Mesendoderm (in vitro differentiated cells): ENCODE measurements around the gene ATP5PB.

Experiments
- DNase-seq: peaks from one replicate; pipeline ENCODE4 v3.0.0; 2013
- H2AK5ac ChIP-seq: 2 replicates; pipeline ENCODE4 v1.6.1; 2013; ENCODE audit warnings: low read length, inconsistent platforms
- H2BK120ac ChIP-seq: 2 replicates; pipeline ENCODE4 v1.6.1; 2013; ENCODE audit warnings: low read depth, mild to moderate bottlenecking, low read length, moderate library complexity, mixed read lengths
- H2BK15ac ChIP-seq: replicated peaks from 2 replicates; pipeline ENCODE4 v1.6.1; 2013; ENCODE audit warnings: low read depth, mild to moderate bottlenecking, moderate library complexity
- H2BK5ac ChIP-seq: 2 replicates; pipeline ENCODE4 v1.6.1; 2013; ENCODE audit warnings: low read length, inconsistent platforms
- H3K18ac ChIP-seq: 2 replicates; pipeline ENCODE4 v1.6.1; 2013; ENCODE audit warnings: mild to moderate bottlenecking, low read length, mixed read lengths
- H3K23ac ChIP-seq: one replicate; pipeline ENCODE4 v1.6.1; 2013; ENCODE audit warnings: low read length
- H3K27ac ChIP-seq: 2 replicates; pipeline ENCODE4 v1.5.1; 2013; ENCODE audit warnings: low read depth, mild to moderate bottlenecking, inconsistent platforms, low read length, moderate library complexity
- H3K27me3 ChIP-seq: 2 replicates; pipeline ENCODE4 v1.6.1; 2013; ENCODE audit warnings: low read length, control low read depth, mild to moderate bottlenecking, inconsistent platforms; ENCODE audit not compliant: insufficient read depth, poor library complexity
- H3K36me3 ChIP-seq: 2 replicates; pipeline ENCODE4 v1.6.1; 2013; ENCODE audit warnings: low read length, inconsistent platforms; ENCODE audit not compliant: control insufficient read depth, insufficient read depth
- H3K4ac ChIP-seq: one replicate; pipeline ENCODE4 v1.6.1; 2013; ENCODE audit warnings: low read depth, mild to moderate bottlenecking, low read length, moderate library complexity
- H3K4me1 ChIP-seq: 2 replicates; pipeline ENCODE4 v1.6.1; 2013; ENCODE audit warnings: low read depth, low read length, inconsistent platforms; ENCODE audit not compliant: control insufficient read depth
- H3K4me2 ChIP-seq: 2 replicates; pipeline ENCODE4 v1.6.1; 2013; ENCODE audit warnings: low read length
- H3K4me3 ChIP-seq: 2 replicates; pipeline ENCODE4 v1.5.1; 2013; ENCODE audit warnings: mild to moderate bottlenecking, low read length
- H3K56ac ChIP-seq: one replicate; pipeline ENCODE4 v1.6.1; 2013; ENCODE audit warnings: low read length
- H3K79me1 ChIP-seq: 2 replicates; pipeline ENCODE4 v1.6.1; 2013; ENCODE audit warnings: low read length, inconsistent platforms
- H3K79me2 ChIP-seq: 2 replicates; pipeline ENCODE4 v1.6.1; 2013; ENCODE audit warnings: mild to moderate bottlenecking, low read length; ENCODE audit not compliant: control insufficient read depth, insufficient read depth
- H3K9ac ChIP-seq: 2 replicates; pipeline ENCODE4 v1.6.1; 2013; ENCODE audit warnings: low read length, inconsistent platforms
- H4K5ac ChIP-seq: one replicate; pipeline ENCODE4 v1.6.1; 2013; ENCODE audit warnings: low read length
- H4K8ac ChIP-seq: one replicate; pipeline ENCODE4 v1.6.1; 2013; ENCODE audit warnings: low read depth, mild to moderate bottlenecking, control low read depth, low read length, moderate library complexity
- WGBS: extraction: QIAGEN DNeasy Blood & Tissue Kit; methylation state at CpG from one replicate; pipeline ENCODE4 v1.1.7; 2013; ENCODE audit warnings: low lambda C conversion rate, missing lambda C conversion rate; ENCODE audit not compliant: insufficient coverage; ENCODE audit errors: extremely low coverage; 5-methylcytosine and 5-hydroxymethylcytosine counted together

The ATP5PB gene

DNA sequence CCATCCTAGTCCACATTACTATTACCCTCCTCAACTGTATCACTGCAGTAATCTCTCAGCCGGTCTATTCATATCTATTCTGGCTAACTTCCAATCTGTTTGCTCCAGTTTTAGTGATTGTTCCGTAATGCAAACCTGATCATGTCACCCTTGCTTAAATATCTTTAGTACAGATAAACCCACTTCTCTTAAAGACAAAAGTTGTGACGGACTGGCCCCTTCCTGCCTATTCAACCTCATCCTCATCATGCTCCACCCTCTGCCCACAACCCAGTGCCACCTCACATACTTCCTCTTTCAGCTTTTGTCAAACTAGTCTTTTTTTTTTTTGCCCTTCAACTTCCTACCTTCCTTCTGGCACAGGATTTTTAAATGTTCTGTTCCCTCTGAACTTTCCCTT, 21.7 kb downstream of the ATP5PB start:
- H3K18ac ChIP-seq, result no peak overlapping the region
- no peak overlapping the region for H2BK15ac ChIP-seq
- H3K4me3 ChIP-seq, result no peak overlapping the region
- H4K5ac ChIP-seq, result no peak overlapping the region
- H3K27me3 ChIP-seq, result no peaks in the 10 kb centered on the region
- no CpG with 5 or more reads among the region's 3 CpGs for WGBS
- no peaks in the 10 kb centered on the region for H3K79me1 ChIP-seq
- H3K56ac ChIP-seq, result no peak overlapping the region
- no peak for DNase-seq
- no peak overlapping the region for H2AK5ac ChIP-seq
- no peak overlapping the region for H4K8ac ChIP-seq
- no peak overlapping the region for H3K23ac ChIP-seq
- no peak overlapping the region for H3K27ac ChIP-seq
- H3K4me1 ChIP-seq, result no peaks in the 10 kb centered on the region
- no peaks in the 10 kb centered on the region for H3K79me2 ChIP-seq
- no peak overlapping the region for H3K9ac ChIP-seq
- H2BK120ac ChIP-seq, result no peak overlapping the region
- H2BK5ac ChIP-seq, result no peak overlapping the region
- no peaks in the 10 kb centered on the region for H3K36me3 ChIP-seq
- H3K4ac ChIP-seq, result no peak overlapping the region
- H3K4me2 ChIP-seq, result no peak overlapping the region

DNA sequence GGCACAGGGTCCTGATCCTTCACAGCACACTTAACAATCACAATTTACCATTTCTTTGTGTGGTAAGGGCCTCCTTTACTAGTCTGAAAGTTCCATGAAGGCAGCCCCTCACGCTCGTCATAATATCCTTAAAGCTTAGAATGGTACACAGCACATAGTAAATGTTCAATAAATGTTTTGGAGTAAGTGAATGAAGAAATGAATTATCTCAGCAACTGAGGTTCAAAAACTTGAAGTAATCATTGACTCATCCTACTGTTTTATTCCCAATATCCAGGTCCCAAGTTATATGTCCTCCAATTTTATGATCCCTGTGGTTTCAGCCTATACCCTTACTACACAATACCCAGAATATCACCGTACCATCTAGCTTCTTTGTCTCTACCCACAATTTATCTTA, 22.3 kb downstream of the ATP5PB start:
- DNase-seq, result no peak
- no peaks in the 10 kb centered on the region for H3K4me1 ChIP-seq
- no peak overlapping the region for H3K23ac ChIP-seq
- H2AK5ac ChIP-seq, result no peak overlapping the region
- H3K27ac ChIP-seq, result no peak overlapping the region
- no peak overlapping the region for H4K8ac ChIP-seq
- H3K79me1 ChIP-seq, result no peaks in the 10 kb centered on the region
- no peak overlapping the region for H3K4ac ChIP-seq
- H3K56ac ChIP-seq, result no peak overlapping the region
- H3K9ac ChIP-seq, result no peak overlapping the region
- H2BK15ac ChIP-seq, result no peak overlapping the region
- no peaks in the 10 kb centered on the region for H3K79me2 ChIP-seq
- WGBS, result no CpG with 5 or more reads among the region's 3 CpGs
- no peak overlapping the region for H2BK5ac ChIP-seq
- H3K4me3 ChIP-seq, result no peak overlapping the region
- no peak overlapping the region for H3K4me2 ChIP-seq
- no peak overlapping the region for H2BK120ac ChIP-seq
- no peaks in the 10 kb centered on the region for H3K36me3 ChIP-seq
- H3K18ac ChIP-seq, result no peak overlapping the region
- H3K27me3 ChIP-seq, result no peaks in the 10 kb centered on the region
- no peak overlapping the region for H4K5ac ChIP-seq

DNA sequence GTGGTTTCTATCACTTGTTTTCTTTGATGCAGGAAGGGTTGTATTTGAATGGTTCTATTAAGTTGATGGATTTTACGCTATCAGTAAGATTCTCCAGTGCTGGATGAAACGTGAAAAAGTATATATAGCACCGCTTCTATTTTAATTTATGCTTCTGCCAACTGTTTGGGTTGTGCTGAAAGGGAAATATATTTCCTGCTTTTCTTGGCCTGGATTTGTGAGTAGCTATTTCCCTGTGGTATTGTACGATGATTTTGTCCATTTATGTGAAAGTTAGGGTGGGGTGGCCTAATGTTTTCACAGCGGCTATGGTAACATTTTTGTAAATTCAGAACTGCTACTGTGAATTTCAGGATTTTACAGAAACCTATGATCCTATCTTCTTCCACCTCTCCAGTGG, 24.8 kb downstream of the ATP5PB start:
- H3K4ac ChIP-seq, result no peak overlapping the region
- no peak overlapping the region for H3K18ac ChIP-seq
- H2BK15ac ChIP-seq, result no peak overlapping the region
- WGBS, result no CpG with 5 or more reads among the region's 5 CpGs
- H3K79me1 ChIP-seq, result no peaks in the 10 kb centered on the region
- H3K36me3 ChIP-seq, result no peaks in the 10 kb centered on the region
- no peak overlapping the region for H4K8ac ChIP-seq
- H3K4me1 ChIP-seq, result no peaks in the 10 kb centered on the region
- no peak overlapping the region for H4K5ac ChIP-seq
- H3K23ac ChIP-seq, result no peak overlapping the region
- H3K79me2 ChIP-seq, result no peaks in the 10 kb centered on the region
- H3K27me3 ChIP-seq, result no peaks in the 10 kb centered on the region
- H3K56ac ChIP-seq, result no peak overlapping the region
- no peak overlapping the region for H2BK5ac ChIP-seq
- H3K4me3 ChIP-seq, result no peak overlapping the region
- no peak overlapping the region for H2AK5ac ChIP-seq
- no peak overlapping the region for H3K27ac ChIP-seq
- H3K9ac ChIP-seq, result no peak overlapping the region
- DNase-seq, result no peak
- no peak overlapping the region for H2BK120ac ChIP-seq
- H3K4me2 ChIP-seq, result no peak overlapping the region

DNA sequence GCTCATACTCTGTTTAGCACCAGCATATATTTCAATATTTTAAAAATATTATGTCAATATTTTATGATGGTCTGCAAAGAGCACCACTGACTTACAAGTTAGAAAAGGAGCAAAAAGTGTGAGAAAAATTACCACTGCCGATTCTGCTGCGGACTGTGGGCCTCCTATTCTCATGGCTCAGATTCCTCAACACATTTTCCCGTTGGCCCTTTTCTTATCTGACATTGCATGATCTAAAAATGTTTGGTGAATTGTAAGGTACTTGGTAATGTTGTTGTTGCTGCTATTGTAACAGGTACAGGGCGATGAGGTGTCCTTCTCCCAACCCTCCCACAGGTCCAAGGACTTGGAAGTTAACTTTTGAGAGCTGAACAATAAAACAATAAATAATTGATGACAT, 25.3 kb downstream of the ATP5PB start:
- Histone ChIP-seq H4K8ac (no peak overlapping the region), H4K5ac (no peak overlapping the region), H3K79me1 (no peaks in the 10 kb centered on the region), H3K27me3 (no peaks in the 10 kb centered on the region), H3K27ac (no peak overlapping the region), H2AK5ac (no peak overlapping the region), H3K4me1 (no peaks in the 10 kb centered on the region), H3K18ac (no peak overlapping the region), H3K56ac (no peak overlapping the region), H3K79me2 (no peaks in the 10 kb centered on the region), H2BK120ac (no peak overlapping the region), H3K23ac (no peak overlapping the region), H2BK5ac (no peak overlapping the region), H3K36me3 (no peaks in the 10 kb centered on the region), H2BK15ac (no peak overlapping the region), H3K4ac (no peak overlapping the region), H3K4me3 (no peak overlapping the region), H3K9ac (no peak overlapping the region), H3K4me2 (no peak overlapping the region)
- DNase-seq, result no peak
- WGBS, result no CpG with 5 or more reads among the region's 4 CpGs

DNA sequence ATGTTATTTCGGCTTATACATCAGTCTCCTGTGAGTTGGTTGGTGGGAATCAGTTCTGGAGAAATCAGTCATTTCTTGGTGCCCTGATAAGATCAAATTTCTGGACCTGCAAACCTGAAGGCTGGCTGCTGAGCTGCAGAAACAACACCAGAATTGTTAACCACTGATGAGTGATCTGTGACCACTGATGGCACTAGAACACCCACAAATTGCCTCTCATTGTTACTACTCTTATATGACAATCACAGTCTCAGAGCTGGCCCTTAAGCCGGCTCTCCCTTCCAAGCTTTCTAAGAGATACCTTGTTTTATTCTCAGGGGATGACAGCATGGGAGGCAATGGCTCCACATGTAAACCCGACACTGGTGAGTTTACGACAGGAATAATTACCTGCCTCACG, 26.4 kb downstream of the ATP5PB start:
- no peak overlapping the region for H3K4me3 ChIP-seq

GRCh38 chr1:111476214-111476613, 26.9 kb downstream of the ATP5PB start:
- Histone ChIP-seq H3K4ac (no peak overlapping the region), H2AK5ac (no peak overlapping the region), H3K27ac (no peak overlapping the region), H3K4me1 (no peaks in the 10 kb centered on the region), H3K56ac (no peak overlapping the region), H4K8ac (no peak overlapping the region), H2BK5ac (no peak overlapping the region), H3K79me1 (no peaks in the 10 kb centered on the region), H3K18ac (no peak overlapping the region), H3K23ac (no peak overlapping the region), H3K4me3 (no peak overlapping the region), H2BK15ac (no peak overlapping the region), H3K36me3 (no peaks in the 10 kb centered on the region), H2BK120ac (no peak overlapping the region), H3K9ac (no peak overlapping the region), H3K27me3 (no peaks in the 10 kb centered on the region), H4K5ac (no peak overlapping the region), H3K79me2 (no peaks in the 10 kb centered on the region), H3K4me2 (no peak overlapping the region)
- no peak for DNase-seq

More for the DNA sequence above, 26.4 kb downstream of the ATP5PB start:
- no peak overlapping the region for H3K18ac ChIP-seq
- WGBS, result no CpG with 5 or more reads among the region's 5 CpGs
- no peaks in the 10 kb centered on the region for H3K27me3 ChIP-seq
- H2BK120ac ChIP-seq, result no peak overlapping the region
- no peak overlapping the region for H3K56ac ChIP-seq
- H3K79me1 ChIP-seq, result no peaks in the 10 kb centered on the region
- H3K36me3 ChIP-seq, result no peaks in the 10 kb centered on the region
- H4K8ac ChIP-seq, result no peak overlapping the region
- no peak for DNase-seq
- no peaks in the 10 kb centered on the region for H3K79me2 ChIP-seq
- no peak overlapping the region for H3K27ac ChIP-seq
- no peak overlapping the region for H2BK15ac ChIP-seq
- H3K4ac ChIP-seq, result no peak overlapping the region
- no peak overlapping the region for H3K9ac ChIP-seq
- H2AK5ac ChIP-seq, result no peak overlapping the region
- no peak overlapping the region for H3K4me2 ChIP-seq
- H2BK5ac ChIP-seq, result no peak overlapping the region
- H3K4me1 ChIP-seq, result no peaks in the 10 kb centered on the region
- H4K5ac ChIP-seq, result no peak overlapping the region
- no peak overlapping the region for H3K23ac ChIP-seq
